GM10266 (cell line): ENCODE data around the gene RPL19.
A peak's percentile ranks its signal among the peaks of the same experiment; 100 is the strongest.

Experiments
- DNase-seq: peaks from one replicate; pipeline ENCODE4 v3.0.0; 2012; ENCODE audit errors: extremely low spot score
- TF ChIP-seq, protein P1 (sequence below): IDR thresholded peaks from 2 replicates; pipeline ENCODE4 v1.5.1; 2012; ENCODE audit warnings: mild to moderate bottlenecking, low read depth; ENCODE audit not compliant: control insufficient read depth, insufficient read depth; ENCODE audit errors: missing control alignments

RPL19 gene

DNA sequence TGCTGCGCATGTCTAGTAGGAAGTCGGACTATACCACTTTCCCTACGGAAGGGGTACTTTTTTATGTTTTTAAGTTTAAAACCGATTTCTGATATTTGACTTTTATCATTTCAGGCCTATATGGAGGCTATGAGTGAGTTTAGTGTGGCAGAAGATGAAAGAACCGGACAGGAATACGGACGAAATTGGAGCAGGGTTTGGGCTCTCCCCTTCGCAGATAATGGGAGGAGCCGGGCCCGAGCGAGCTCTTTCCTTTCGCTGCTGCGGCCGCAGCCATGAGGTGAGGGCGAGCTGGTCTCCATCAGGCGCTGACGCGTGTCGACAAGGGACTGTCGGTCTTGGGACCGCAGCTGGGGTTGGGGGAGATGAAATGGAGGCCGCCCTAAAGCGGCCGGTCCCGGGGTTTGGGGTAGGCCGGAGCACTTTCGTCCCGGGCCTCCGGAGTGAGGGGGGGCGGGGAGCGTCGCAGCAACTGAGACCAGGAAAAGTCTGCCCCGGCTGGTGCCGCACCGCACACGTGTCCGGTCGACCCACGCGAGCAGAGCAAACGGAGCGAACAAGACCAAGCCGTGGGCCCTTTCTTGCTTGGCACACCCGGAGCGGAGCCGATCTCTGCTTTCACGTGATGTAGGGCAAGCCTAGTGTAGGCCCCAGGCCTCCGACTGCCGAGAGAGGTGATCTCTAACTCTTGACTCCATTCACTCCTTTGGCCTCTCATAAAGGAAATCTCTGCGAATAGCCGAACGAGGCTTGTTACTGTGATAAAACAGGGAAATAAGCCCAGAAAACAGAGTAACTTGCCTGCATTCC, at the start of gene RPL19:
Gene RPL19 (plus strand): TSS at position 214 of the 810 bp plus-strand sequence. CDS start 62 bp downstream, at position 276.
- TF ChIP-seq, protein P1, sequence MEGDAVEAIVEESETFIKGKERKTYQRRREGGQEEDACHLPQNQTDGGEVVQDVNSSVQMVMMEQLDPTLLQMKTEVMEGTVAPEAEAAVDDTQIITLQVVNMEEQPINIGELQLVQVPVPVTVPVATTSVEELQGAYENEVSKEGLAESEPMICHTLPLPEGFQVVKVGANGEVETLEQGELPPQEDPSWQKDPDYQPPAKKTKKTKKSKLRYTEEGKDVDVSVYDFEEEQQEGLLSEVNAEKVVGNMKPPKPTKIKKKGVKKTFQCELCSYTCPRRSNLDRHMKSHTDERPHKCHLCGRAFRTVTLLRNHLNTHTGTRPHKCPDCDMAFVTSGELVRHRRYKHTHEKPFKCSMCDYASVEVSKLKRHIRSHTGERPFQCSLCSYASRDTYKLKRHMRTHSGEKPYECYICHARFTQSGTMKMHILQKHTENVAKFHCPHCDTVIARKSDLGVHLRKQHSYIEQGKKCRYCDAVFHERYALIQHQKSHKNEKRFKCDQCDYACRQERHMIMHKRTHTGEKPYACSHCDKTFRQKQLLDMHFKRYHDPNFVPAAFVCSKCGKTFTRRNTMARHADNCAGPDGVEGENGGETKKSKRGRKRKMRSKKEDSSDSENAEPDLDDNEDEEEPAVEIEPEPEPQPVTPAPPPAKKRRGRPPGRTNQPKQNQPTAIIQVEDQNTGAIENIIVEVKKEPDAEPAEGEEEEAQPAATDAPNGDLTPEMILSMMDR: no peak
- DNase-seq: peak; percentile 90

- DNase-seq: no peak
- TF ChIP-seq, protein P1: no peak
These were observed 49.3 kb upstream of the RPL19 start for GRCh38 chr17:39150795-39151149.

- DNase-seq: no peak
- TF ChIP-seq, protein P1: no peak
These were observed 48.7 kb upstream of the RPL19 start, which contains the start of gene PLXDC1 for GRCh38 chr17:39151150-39151942. Gene PLXDC1 (minus strand): TSS chr17:39151637. CDS start chr17:39151437, 200 bp downstream.

DNA sequence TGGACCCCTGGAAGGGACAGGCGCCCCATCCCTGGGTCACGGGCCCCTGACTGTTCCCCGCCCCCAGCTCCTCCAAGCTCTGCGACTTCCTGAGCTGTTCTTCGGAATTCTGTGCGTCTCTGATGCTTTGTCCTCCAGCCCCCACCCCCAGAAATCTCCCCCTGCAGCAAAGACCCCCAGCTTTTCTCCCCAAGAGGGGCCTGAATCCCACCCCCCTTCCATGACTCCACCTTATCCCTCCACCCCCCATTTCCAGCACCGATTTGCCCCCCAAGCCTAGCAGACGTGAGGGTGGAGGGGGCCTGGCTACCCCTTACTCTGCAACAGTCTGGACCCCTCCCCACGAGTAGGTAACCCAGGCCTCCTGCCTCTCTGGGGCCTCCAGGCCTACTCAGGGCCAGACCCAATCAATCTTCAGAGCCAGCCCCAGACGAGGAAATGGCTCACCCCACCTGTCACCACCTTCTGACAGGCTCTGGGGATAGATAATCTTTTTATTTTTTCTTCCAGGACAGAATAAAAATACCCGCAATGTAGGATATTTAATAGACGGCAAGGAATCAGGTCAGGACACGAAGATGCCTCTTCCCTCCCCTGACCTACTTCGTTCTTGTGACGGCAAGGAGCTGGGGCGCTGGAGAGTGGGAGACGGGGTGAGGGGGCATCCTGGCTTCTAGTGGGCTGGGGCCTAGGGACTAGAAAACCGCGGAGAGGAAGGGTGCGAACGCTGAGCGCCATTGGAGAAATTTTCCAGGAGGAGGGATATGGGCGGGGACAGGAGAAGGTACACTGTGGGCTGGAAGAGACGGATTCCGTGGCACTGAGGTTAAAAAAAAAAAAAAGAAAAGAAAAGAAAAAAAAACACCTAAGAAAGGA, 47.9 kb upstream of the RPL19 start:
- TF ChIP-seq, protein P1: no peak
- no peak for DNase-seq

GRCh38 chr17:39153599-39154051, 46.5 kb upstream of the RPL19 start:
- DNase-seq: peak; percentile 70
- TF ChIP-seq, protein P1: no peak

DNA sequence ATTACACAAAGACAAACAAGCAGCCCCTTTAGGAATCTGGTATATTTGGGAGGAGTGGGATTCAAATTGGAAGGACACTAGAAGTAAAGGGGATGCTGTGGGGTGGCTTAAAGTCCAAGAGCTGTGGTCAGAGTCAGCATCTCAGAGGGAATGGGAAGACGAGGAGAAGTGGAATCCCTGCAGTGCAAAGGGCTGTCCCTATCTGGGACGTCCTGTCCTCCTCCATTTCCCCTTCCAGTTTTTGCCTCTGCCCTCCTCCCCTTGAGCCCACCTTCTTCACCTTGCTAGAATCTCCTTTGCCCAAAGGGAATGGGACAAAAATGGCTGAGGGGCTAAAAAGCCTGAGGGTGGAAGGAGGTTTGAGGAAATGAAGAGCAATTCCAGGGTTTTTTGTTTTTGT, 44.4 kb upstream of the RPL19 start:
- TF ChIP-seq, protein P1: no peak

More for the DNA sequence above, 44.4 kb upstream of the RPL19 start:
- DNase-seq: no peak
